ENCODE results near the gene COX14. TPM values are rescaled to one million over a fixed set of nuclear protein-coding genes. Genes with fewer than 3 reads are reported as not detected.

The COX14 gene
- total RNA-seq, 2 experiments from 2014 or later, result 47.5 to 48.3 TPM

GRCh38 chr12:50167049-50167828 is 55.2 kb downstream of the COX14 start, which contains the start of gene CERS5:
TSS of gene CERS5 (minus strand) at chr12:50167369. CDS start at chr12:50167297, 72 bp downstream.
- peaks cover 2% of the 10 kb centered on the region for H3K36me3 Mint-ChIP-seq (ENCODE audit: low read depth)
- peak; percentile 98 for DNase-seq
- peaks cover 33% of the 10 kb centered on the region for H3K4me1 Mint-ChIP-seq (ENCODE audit: low read depth)
- peak within 1 kb of the TSS; percentile 91 for H3K27ac Mint-ChIP-seq
- H3K9me3 Mint-ChIP-seq, result no peaks in the 10 kb centered on the region
- no peaks in the 10 kb centered on the region for H3K27me3 Mint-ChIP-seq (ENCODE audit: low read depth)
- CTCF ChIA-PET, result interaction anchor here (0.6 to 2.8 kb wide), 14 partner anchors 10 to 200 kb away, joined by 3 to 21 read pairs (median 4); partner anchors contain the start of genes COX14 and SMARCD1
- H3K4me3 Mint-ChIP-seq, result peak within 1 kb of the TSS; percentile 92
- intact Hi-C loops (cut with micrococcal nuclease), result loop anchor here (1.0 to 2.0 kb wide), 7 partner anchors 53 to 339 kb away; partner anchors contain the start of genes COX14, NCKAP5L, RACGAP1 and SMARCD1

Other genes starting within 250 kb of the COX14 start
- gene FAIM2, start 208.3 kb upstream of the COX14 start, total RNA-seq, result under 1 TPM; 0.17 to 0.42 TPM
- gene AQP2, start 161.5 kb upstream of the COX14 start, total RNA-seq, result not detected
- gene AQP5, start 150.4 kb upstream of the COX14 start, total RNA-seq, result not detected
- gene AQP6, start 139.3 kb upstream of the COX14 start, total RNA-seq, result not detected
- 100 to 1,000 TPM; 156 to 159 TPM for gene RACGAP1, start 86.7 kb upstream of the COX14 start, total RNA-seq
- 1 to 10 TPM; 3.2 to 3.7 TPM for gene ASIC1, start 54.6 kb upstream of the COX14 start, total RNA-seq
- gene SMARCD1, start 26.9 kb upstream of the COX14 start, total RNA-seq, result 10 to 100 TPM; 57.7 to 60.2 TPM
- under 1 TPM; 0.36 to 0.47 TPM for gene GPD1, start 8.2 kb upstream of the COX14 start, total RNA-seq
- 10 to 100 TPM; 32.6 to 33.6 TPM for gene CERS5, start 55.1 kb downstream of the COX14 start, total RNA-seq
- gene LIMA1, start 171.3 kb downstream of the COX14 start, total RNA-seq, result 10 to 100 TPM; 15.9 to 16.5 TPM